Thyroid gland (tissue), 4 donors: Measurements from ENCODE around the gene LTF.
"Not testable (repeated sequence)": the region's sequence is repeated elsewhere in the genome, so short reads cannot be mapped to it uniquely, and the experiment has no call there.

Source experiments
- CTCF ChIP-seq, 6 experiments: fragments of 200-600 bp in 3 of 6; fragments of 450-650 bp in 3 of 6; sonication (generic) in 3 of 6; IDR thresholded peaks; one replicate each; pipeline ENCODE4 v1.5.1; 2016 to 2019; ENCODE audit warnings: antibody characterized with exemption in 6 of 6, mild to moderate bottlenecking in 2 of 6, inconsistent platforms in 1 of 6, moderate library complexity in 1 of 6
- POLR2A ChIP-seq, 2 donors: fragments of 450-650 bp; IDR thresholded peaks; one replicate each; pipeline ENCODE4 v1.6.1; 2017; ENCODE audit warnings: antibody characterized with exemption in 2 of 2, mild to moderate bottlenecking in 2 of 2, moderate library complexity in 1 of 2

GRCh38 chr3:46426476-46426875 lies 38.2 kb downstream of the LTF start:
- not testable (repeated sequence) for TF ChIP-seq CTCF, POLR2A (IDR thresholded peaks at IDR 0.05)
